MCF 10A (cell line): ENCODE data around the gene GASK1A. TPM values are rescaled to one million over a fixed set of nuclear protein-coding genes. Genes with fewer than 3 reads are reported as not detected.

ENCODE experiments used
- BruUV-seq: library from RNA; stranded (reverse); fragments of 400-500 nt; replicated peaks from 2 replicates; lab custom pipeline; 2021; lab: Mats Ljungman, UMichigan
- CTCF ChIA-PET: fragments of 300-600 bp; sonication (Branson Sonifier 250); formaldehyde crosslinking; extraction: SDS; loops from one replicate; lab custom pipeline; 2021; ENCODE audit warnings: antibody characterized with exemption, inconsistent platforms; lab: Yijun Ruan, JAX
- POLR2A ChIA-PET: fragments of 300-600, 350-650 bp; sonication (Branson Sonifier 250); formaldehyde crosslinking; extraction: SDS; loops from one replicate; lab custom pipeline; 2020; ENCODE audit warnings: antibody characterized with exemption, inconsistent platforms; lab: Yijun Ruan, JAX
- DNase-seq: peaks from one replicate; pipeline ENCODE4 v3.0.0-alpha.2; 2018; ENCODE audit not compliant: unreplicated experiment
- H3K27ac Mint-ChIP-seq: one replicate; pipeline ENCODE4 v1.8.0; 2022; ENCODE audit warnings: mild to moderate bottlenecking, low read depth, mixed read lengths; ENCODE audit not compliant: unreplicated experiment
- H3K27me3 Mint-ChIP-seq: one replicate; pipeline ENCODE4 v1.8.0; 2022; ENCODE audit warnings: mixed read lengths; ENCODE audit not compliant: insufficient read depth, unreplicated experiment
- H3K36me3 Mint-ChIP-seq: one replicate; pipeline ENCODE4 v1.8.0; 2022; ENCODE audit warnings: mild to moderate bottlenecking, moderate library complexity, mixed read lengths; ENCODE audit not compliant: insufficient read depth, unreplicated experiment
- H3K4me1 Mint-ChIP-seq: one replicate; pipeline ENCODE4 v1.8.0; 2022; ENCODE audit warnings: mixed read lengths; ENCODE audit not compliant: insufficient read depth, unreplicated experiment
- H3K4me3 Mint-ChIP-seq: one replicate; pipeline ENCODE4 v1.8.0; 2022; ENCODE audit warnings: mild to moderate bottlenecking, moderate library complexity, mixed read lengths; ENCODE audit not compliant: unreplicated experiment
- H3K9me3 Mint-ChIP-seq: one replicate; pipeline ENCODE4 v1.8.0; 2022; ENCODE audit warnings: mixed read lengths; ENCODE audit not compliant: unreplicated experiment
- intact Hi-C: fragments of 100-400 bp; cut with micrococcal nuclease; formaldehyde crosslinking; loops from 2 replicates; pipeline ENCODE4 v1.14.1; 2022
- total RNA-seq: library from RNA; stranded (reverse); gene quantifications from 2 replicates; pipeline ENCODE4 v1.2.3, GENCODE V29; 2022
- TF ChIP-seq, protein P1 (sequence below): fragments of 200-600 bp; IDR thresholded peaks from one replicate; pipeline ENCODE4 v1.8.0; 2022; ENCODE audit warnings: antibody characterized with exemption, mild to moderate bottlenecking; ENCODE audit not compliant: unreplicated experiment

GASK1A gene
- total RNA-seq, 1 experiment from 2014 or later = not detected

GRCh38 chr3:43104039-43104438, 124.9 kb downstream of the GASK1A start:
- Mint-ChIP-seq H3K9me3 (no peaks in the 10 kb centered on the region), H3K4me1 (peaks cover 8% of the 10 kb centered on the region), H3K27me3 (no peaks in the 10 kb centered on the region), H3K4me3 (no peak overlapping the region), H3K27ac (no peak overlapping the region), H3K36me3 (no peaks in the 10 kb centered on the region)
- ChIA-PET POLR2A (interaction anchor here (1.2 kb wide), 1 partner anchor 193 kb away, joined by 4 read pairs; no protein-coding TSS in a partner anchor), CTCF (interaction anchor here (0.7 to 2.1 kb wide), 2 partner anchors 22 to 142 kb away, joined by 3 to 13 read pairs; no protein-coding TSS in a partner anchor)
- TF ChIP-seq, protein P1, sequence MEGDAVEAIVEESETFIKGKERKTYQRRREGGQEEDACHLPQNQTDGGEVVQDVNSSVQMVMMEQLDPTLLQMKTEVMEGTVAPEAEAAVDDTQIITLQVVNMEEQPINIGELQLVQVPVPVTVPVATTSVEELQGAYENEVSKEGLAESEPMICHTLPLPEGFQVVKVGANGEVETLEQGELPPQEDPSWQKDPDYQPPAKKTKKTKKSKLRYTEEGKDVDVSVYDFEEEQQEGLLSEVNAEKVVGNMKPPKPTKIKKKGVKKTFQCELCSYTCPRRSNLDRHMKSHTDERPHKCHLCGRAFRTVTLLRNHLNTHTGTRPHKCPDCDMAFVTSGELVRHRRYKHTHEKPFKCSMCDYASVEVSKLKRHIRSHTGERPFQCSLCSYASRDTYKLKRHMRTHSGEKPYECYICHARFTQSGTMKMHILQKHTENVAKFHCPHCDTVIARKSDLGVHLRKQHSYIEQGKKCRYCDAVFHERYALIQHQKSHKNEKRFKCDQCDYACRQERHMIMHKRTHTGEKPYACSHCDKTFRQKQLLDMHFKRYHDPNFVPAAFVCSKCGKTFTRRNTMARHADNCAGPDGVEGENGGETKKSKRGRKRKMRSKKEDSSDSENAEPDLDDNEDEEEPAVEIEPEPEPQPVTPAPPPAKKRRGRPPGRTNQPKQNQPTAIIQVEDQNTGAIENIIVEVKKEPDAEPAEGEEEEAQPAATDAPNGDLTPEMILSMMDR = no peak
- BruUV-seq = no TSS peak
- no peak for DNase-seq
- intact Hi-C loops = no loop called here

- intact Hi-C loops = no loop called here
- TF ChIP-seq, protein P1 = no peak
- Mint-ChIP-seq H3K27ac (no peak overlapping the region), H3K4me3 (peak overlapping the region; percentile 70), H3K36me3 (no peaks in the 10 kb centered on the region), H3K27me3 (no peaks in the 10 kb centered on the region), H3K9me3 (no peaks in the 10 kb centered on the region), H3K4me1 (peaks cover 8% of the 10 kb centered on the region)
- POLR2A ChIA-PET = no interaction called here
- CTCF ChIA-PET = no interaction called here
- BruUV-seq = no TSS peak
- DNase-seq = no peak
Measured at GRCh38 chr3:43104660-43105595, 125.8 kb downstream of the GASK1A start.

DNA sequence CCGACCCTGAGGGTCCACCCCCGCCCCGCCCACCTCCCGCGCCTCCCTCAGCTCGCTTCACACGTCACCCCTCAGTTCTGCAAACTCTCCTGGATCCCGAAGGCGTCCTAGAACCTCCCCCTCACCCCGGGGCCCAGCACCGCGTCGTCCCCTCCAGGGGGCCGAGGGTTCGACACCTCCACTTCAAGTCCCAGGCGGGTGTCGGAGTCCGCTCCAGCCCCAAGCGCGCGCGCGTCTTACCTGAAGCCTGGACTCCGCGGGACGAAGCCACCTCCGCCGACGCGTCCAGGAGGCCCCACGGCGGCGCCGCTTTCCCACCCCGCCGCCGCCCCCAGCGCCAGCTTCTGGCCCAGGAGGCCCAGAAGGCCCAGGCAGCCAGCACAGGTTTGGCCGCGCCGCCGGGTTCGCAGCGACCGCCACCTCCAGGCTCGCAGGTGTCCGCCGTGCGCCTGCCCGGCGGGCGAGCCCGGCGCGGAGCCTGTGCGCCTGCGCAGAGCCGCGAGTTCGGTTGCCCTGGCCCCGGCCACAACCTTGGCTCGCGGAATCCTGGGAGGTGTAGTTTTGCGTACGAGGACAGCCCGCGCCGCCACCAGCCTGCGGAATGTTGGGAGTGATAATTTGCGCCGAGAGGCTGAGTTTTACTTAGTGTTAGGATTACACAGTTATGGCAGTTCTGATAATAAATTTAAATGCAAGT, 126.6 kb downstream of the GASK1A start, which contains the start of gene POMGNT2:
TSS of gene POMGNT2 (minus strand) at position 484 of the 697 bp plus-strand sequence. CDS start 24,648 bp downstream, outside the sequence.
- TF ChIP-seq, protein P1 = no peak
- no peaks in the 10 kb centered on the region for H3K27me3 Mint-ChIP-seq
- intact Hi-C loops = no loop called here
- no peaks in the 10 kb centered on the region for H3K36me3 Mint-ChIP-seq
- no TSS peak for BruUV-seq
- DNase-seq = peak; percentile 87
- peak within 1 kb of the TSS; percentile 70 for H3K4me3 Mint-ChIP-seq
- H3K27ac Mint-ChIP-seq = no peak within 1 kb of the TSS
- ChIA-PET CTCF (no interaction called here), POLR2A (interaction anchor here (0.8 kb wide), 1 partner anchor 33 kb away, joined by 3 read pairs; no protein-coding TSS in a partner anchor)
- peaks cover 8% of the 10 kb centered on the region for H3K4me1 Mint-ChIP-seq
- H3K9me3 Mint-ChIP-seq = no peaks in the 10 kb centered on the region

DNA sequence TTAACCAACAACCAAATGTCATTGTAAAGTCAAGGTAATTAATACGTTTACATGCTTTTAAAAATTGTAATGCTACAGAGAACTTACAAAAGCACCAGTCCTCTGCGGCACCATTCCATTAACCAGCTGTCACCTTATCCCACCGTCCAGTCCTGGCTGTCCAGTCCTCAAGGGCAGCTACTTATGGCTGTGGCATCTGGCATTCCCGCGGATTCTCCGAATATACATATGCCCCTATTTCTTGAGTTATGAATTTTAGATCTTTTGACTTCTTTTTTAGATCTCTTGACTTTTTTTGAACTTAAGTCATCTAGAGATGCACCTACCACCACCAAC, 127.2 kb downstream of the GASK1A start:
- Mint-ChIP-seq H3K4me1 (peaks cover 8% of the 10 kb centered on the region), H3K27ac (no peak overlapping the region), H3K36me3 (no peaks in the 10 kb centered on the region), H3K9me3 (no peaks in the 10 kb centered on the region), H3K27me3 (no peaks in the 10 kb centered on the region), H3K4me3 (peak overlapping the region; percentile 70)
- TF ChIP-seq, protein P1 = no peak
- no peak for DNase-seq
- intact Hi-C loops = no loop called here
- POLR2A ChIA-PET = interaction anchor here (0.6 to 0.8 kb wide), 2 partner anchors 33 to 944 kb away, joined by 3 read pairs; no protein-coding TSS in a partner anchor
- CTCF ChIA-PET = no interaction called here
- BruUV-seq = no TSS peak
